Measurements from ENCODE around the gene GALNT18.
A peak's percentile ranks its signal among the peaks of the same experiment; 100 is the strongest.

The GALNT18 gene

GRCh38 chr11:11334607-11335006 is 287.2 kb downstream of the GALNT18 start:
- DNase-seq: no peak

GRCh38 chr11:11332141-11332710 is 289.6 kb downstream of the GALNT18 start:
- DNase-seq: no peak

GRCh38 chr11:11329062-11329806 is 292.6 kb downstream of the GALNT18 start:
- DNase-seq: no peak

- no peak for DNase-seq
Observed at GRCh38 chr11:11324090-11324489, 297.7 kb downstream of the GALNT18 start.

GRCh38 chr11:11322101-11322500 is 299.7 kb downstream of the GALNT18 start:
- no peak for DNase-seq

- DNase-seq: no peak
Observed at GRCh38 chr11:11320825-11321224, 301.0 kb downstream of the GALNT18 start.

GRCh38 chr11:11318961-11319360 is 302.8 kb downstream of the GALNT18 start:
- peak; percentile 67 to 81 for DNase-seq

GRCh38 chr11:11318461-11318860 is 303.3 kb downstream of the GALNT18 start:
- peak; percentile 17 to 33 for DNase-seq

- DNase-seq: no peak
Observed at GRCh38 chr11:11316651-11317230, 305.1 kb downstream of the GALNT18 start.

GRCh38 chr11:11313902-11314692 is 307.7 kb downstream of the GALNT18 start:
- no peak for DNase-seq

GRCh38 chr11:11313426-11313825 is 308.4 kb downstream of the GALNT18 start:
- peak; percentile 29 to 32 for DNase-seq

- DNase-seq: no peak
Observed at GRCh38 chr11:11312738-11313137, 309.1 kb downstream of the GALNT18 start.

- DNase-seq: peak; percentile 38 to 58
Observed at GRCh38 chr11:11311169-11311568, 310.6 kb downstream of the GALNT18 start.

GRCh38 chr11:11309906-11310305 is 311.9 kb downstream of the GALNT18 start:
- DNase-seq: no peak

- DNase-seq: no peak
Observed at GRCh38 chr11:11308249-11308648, 313.6 kb downstream of the GALNT18 start.

- DNase-seq: no peak
Observed at GRCh38 chr11:11306855-11307254, 314.9 kb downstream of the GALNT18 start.

GRCh38 chr11:11304550-11304949 is 317.3 kb downstream of the GALNT18 start:
- DNase-seq: no peak

- DNase-seq: no peak
Observed at GRCh38 chr11:11302565-11302964, 319.2 kb downstream of the GALNT18 start.

GRCh38 chr11:11301212-11301611 is 320.6 kb downstream of the GALNT18 start:
- DNase-seq: no peak

- DNase-seq: no peak
Observed at GRCh38 chr11:11297578-11297977, 324.2 kb downstream of the GALNT18 start.

- DNase-seq: no peak
Observed at GRCh38 chr11:11296434-11296833, 325.4 kb downstream of the GALNT18 start.

GRCh38 chr11:11294551-11294855 is 327.3 kb downstream of the GALNT18 start:
- no peak for DNase-seq

GRCh38 chr11:11293798-11294550 is 327.8 kb downstream of the GALNT18 start:
- DNase-seq: no peak

All from inflammatory macrophage treated with lipopolysaccharide for 1 hour (primary cell).